ENCODE measurements around the gene PLSCR1. TPM values are rescaled to one million over a fixed set of nuclear protein-coding genes. Genes with fewer than 3 reads are reported as not detected.
"Not testable (repeated sequence)": the region's sequence is repeated elsewhere in the genome, so short reads cannot be mapped to it uniquely, and the experiment has no call there.

PLSCR1 gene
- total RNA-seq, 1 donor from 2014 or later: 86.9 TPM

DNA sequence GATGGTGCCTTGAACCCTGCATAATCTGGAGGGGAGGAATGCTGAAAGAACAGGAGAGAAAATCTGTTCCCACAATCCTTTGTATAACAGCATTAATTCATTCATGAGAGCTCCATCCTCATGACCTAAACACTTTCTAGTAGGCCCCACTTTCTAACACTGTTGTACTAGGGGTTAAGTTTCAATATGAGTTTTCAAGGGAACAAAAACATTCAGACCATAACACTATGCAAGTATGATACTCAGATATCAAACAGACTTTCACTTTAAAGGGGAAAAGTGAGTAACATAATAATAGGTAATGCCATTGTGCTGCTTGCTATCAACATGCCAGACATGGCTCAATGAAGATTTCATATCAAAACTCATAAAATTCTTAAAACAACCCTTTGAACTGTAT lies 42.7 kb downstream of the PLSCR1 start:
- no peak for DNase-seq (ENCODE audit: low spot score, unreplicated experiment)
- Mint-ChIP-seq H3K27ac (no peak overlapping the region), H3K9me3 (ENCODE audit: low read depth) (peaks cover 6% of the 10 kb centered on the region), H3K4me1 (ENCODE audit: low read depth) (peaks cover 22% of the 10 kb centered on the region), H3K36me3 (ENCODE audit: insufficient read depth) (peaks cover 2% of the 10 kb centered on the region), H3K27me3 (no peaks in the 10 kb centered on the region), H3K4me3 (ENCODE audit: low read depth) (no peak overlapping the region)
- TF ChIP-seq, protein P1, sequence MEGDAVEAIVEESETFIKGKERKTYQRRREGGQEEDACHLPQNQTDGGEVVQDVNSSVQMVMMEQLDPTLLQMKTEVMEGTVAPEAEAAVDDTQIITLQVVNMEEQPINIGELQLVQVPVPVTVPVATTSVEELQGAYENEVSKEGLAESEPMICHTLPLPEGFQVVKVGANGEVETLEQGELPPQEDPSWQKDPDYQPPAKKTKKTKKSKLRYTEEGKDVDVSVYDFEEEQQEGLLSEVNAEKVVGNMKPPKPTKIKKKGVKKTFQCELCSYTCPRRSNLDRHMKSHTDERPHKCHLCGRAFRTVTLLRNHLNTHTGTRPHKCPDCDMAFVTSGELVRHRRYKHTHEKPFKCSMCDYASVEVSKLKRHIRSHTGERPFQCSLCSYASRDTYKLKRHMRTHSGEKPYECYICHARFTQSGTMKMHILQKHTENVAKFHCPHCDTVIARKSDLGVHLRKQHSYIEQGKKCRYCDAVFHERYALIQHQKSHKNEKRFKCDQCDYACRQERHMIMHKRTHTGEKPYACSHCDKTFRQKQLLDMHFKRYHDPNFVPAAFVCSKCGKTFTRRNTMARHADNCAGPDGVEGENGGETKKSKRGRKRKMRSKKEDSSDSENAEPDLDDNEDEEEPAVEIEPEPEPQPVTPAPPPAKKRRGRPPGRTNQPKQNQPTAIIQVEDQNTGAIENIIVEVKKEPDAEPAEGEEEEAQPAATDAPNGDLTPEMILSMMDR (IDR thresholded peaks at IDR 0.05; ENCODE audit: unreplicated experiment): no peak

DNA sequence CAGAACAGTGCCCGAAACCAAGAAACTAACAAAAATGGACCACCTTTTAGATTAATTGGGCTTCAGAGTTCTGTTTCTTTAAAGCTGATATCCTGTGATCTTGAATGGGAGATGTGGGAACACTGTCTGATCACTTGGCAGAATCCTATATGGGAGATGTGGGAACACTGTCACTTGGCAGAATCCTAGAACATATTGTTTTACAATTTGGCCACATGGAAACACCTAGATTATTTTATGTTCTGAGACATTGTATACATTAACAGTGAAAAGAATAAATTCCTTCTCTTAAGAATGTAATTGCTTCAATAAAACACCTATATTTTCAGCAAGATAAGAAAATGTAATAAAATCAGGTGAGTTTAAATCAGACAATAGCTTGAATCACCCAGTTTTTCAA lies 44.7 kb downstream of the PLSCR1 start:
- Mint-ChIP-seq H3K4me3 (ENCODE audit: low read depth) (no peak overlapping the region), H3K27ac (no peak overlapping the region), H3K9me3 (ENCODE audit: low read depth) (peaks cover 6% of the 10 kb centered on the region), H3K36me3 (ENCODE audit: insufficient read depth) (peaks cover 2% of the 10 kb centered on the region), H3K27me3 (no peaks in the 10 kb centered on the region), H3K4me1 (ENCODE audit: low read depth) (peaks cover 14% of the 10 kb centered on the region)
- TF ChIP-seq, protein P1 (IDR thresholded peaks at IDR 0.05; ENCODE audit: unreplicated experiment): no peak
- DNase-seq (ENCODE audit: low spot score, unreplicated experiment): no peak

DNA sequence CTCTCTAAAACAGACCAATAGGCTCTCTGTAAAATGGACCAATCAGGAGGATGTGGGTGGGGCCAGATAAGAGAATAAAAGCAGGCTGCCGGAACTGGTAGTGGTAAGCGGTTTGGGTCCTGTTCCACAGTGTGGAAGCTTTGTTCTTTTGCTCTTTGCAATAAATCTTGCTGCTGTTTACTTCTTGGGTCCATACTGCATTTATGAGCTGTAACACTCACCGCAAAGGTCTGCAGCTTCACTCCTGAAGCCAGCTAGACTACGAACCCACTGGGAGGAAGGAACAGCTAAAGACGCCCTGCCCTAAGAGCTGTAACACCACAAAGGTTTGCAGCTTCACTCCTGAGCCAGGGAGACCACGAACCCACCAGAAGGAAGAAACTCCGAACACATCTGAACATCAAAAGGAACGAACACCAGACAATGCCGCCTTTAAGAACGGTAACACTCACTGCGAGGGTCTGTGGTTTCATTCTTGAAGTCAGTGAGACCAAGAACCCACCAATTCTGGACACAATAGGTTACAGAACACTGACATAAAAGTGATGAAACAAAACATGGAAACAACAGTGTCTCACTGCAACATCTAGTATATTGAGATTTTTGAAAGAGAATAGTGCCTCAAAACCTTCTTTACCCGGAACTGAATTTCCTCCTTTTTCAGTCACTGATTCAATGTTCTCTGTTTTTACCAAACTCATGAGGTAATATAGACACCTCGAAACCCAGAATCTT lies 46.2 kb downstream of the PLSCR1 start:
- Mint-ChIP-seq H3K4me3 (ENCODE audit: low read depth) (no peak overlapping the region), H3K27me3 (no peaks in the 10 kb centered on the region), H3K27ac (no peak overlapping the region), H3K9me3 (ENCODE audit: low read depth) (peaks cover 8% of the 10 kb centered on the region), H3K36me3 (ENCODE audit: insufficient read depth) (no peaks in the 10 kb centered on the region), H3K4me1 (ENCODE audit: low read depth) (peaks cover 6% of the 10 kb centered on the region)
- TF ChIP-seq, protein P1 (IDR thresholded peaks at IDR 0.05; ENCODE audit: unreplicated experiment): no peak
- no peak for DNase-seq (ENCODE audit: low spot score, unreplicated experiment)

DNA sequence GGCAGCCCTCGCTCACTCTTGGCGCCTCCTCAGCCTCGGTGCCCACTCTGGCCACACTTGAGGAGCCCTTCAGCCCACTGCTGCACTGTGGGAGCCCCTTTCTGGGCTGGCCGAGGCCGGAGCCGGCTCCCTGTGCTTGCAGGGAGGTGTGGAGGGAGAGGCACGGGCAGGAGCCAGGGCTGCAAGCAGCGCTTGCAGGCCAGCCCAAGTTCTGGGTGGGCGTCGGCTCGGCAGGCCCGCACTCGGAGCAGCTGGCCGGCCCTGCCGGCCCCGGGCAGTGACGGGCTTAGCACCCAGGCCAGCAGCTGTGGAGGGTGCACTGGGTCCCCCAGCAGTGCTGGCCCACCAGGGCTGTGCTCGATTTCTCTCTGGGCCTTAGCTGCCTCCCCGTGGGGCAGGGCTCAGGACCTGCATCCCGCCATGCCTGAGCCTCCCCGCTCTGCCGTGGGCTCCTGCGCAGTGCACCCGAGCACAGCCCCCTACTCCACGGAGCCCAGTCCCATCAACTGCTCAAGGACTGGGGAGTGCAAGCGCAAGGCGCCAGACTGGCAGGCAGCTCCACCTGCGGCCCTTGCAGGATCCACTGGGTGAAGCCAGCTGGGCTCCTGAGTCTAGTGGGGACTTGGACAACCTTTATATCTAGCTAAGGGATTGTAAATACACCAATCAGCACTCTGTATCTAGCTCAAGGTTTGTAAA lies 47.1 kb downstream of the PLSCR1 start:
- not testable (repeated sequence) for H3K27ac Mint-ChIP-seq; H3K4me3 Mint-ChIP-seq (ENCODE audit: low read depth); DNase-seq (ENCODE audit: low spot score, unreplicated experiment); H3K36me3 Mint-ChIP-seq (ENCODE audit: insufficient read depth); H3K4me1 Mint-ChIP-seq (ENCODE audit: low read depth); H3K27me3 Mint-ChIP-seq; H3K9me3 Mint-ChIP-seq (ENCODE audit: low read depth)

DNA sequence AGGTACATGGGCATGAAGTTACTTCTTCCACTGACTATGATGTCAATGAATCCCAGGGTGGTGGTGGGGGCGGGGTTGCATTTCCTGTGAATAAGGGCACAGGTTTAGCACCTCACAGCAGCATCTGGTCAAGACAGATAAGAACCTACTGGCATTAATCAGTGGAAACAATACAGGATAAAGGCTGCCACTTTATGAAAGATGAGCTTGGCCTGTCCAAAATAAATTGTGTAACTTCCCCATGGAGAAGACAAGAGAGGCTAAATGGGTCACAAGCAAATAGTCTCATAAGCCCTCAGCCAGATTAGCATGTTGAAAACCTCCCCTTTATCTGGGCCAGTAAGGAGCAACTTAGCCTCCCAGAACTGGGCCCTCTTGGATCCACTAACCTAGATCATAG lies 47.7 kb downstream of the PLSCR1 start:
- Mint-ChIP-seq H3K36me3 (ENCODE audit: insufficient read depth) (no peaks in the 10 kb centered on the region), H3K27me3 (no peaks in the 10 kb centered on the region), H3K4me1 (ENCODE audit: low read depth) (no peaks in the 10 kb centered on the region), H3K4me3 (ENCODE audit: low read depth) (no peak overlapping the region), H3K27ac (no peak overlapping the region), H3K9me3 (ENCODE audit: low read depth) (peaks cover 12% of the 10 kb centered on the region)
- DNase-seq (ENCODE audit: low spot score, unreplicated experiment): no peak
- TF ChIP-seq, protein P1 (IDR thresholded peaks at IDR 0.05; ENCODE audit: unreplicated experiment): no peak

Data from progenitor cell of endocrine pancreas (in vitro differentiated cells).